Suppressor macrophage treated with lipopolysaccharide for 1 hour (primary cell): ENCODE measurements around the gene TSNAXIP1.
A peak's percentile ranks its signal among the peaks of the same experiment; 100 is the strongest.

Source experiments
- DNase-seq, 3 donors: peaks; one replicate each; pipeline ENCODE4 v3.0.0-alpha.2; 2020 to 2022

The TSNAXIP1 gene, protein sequence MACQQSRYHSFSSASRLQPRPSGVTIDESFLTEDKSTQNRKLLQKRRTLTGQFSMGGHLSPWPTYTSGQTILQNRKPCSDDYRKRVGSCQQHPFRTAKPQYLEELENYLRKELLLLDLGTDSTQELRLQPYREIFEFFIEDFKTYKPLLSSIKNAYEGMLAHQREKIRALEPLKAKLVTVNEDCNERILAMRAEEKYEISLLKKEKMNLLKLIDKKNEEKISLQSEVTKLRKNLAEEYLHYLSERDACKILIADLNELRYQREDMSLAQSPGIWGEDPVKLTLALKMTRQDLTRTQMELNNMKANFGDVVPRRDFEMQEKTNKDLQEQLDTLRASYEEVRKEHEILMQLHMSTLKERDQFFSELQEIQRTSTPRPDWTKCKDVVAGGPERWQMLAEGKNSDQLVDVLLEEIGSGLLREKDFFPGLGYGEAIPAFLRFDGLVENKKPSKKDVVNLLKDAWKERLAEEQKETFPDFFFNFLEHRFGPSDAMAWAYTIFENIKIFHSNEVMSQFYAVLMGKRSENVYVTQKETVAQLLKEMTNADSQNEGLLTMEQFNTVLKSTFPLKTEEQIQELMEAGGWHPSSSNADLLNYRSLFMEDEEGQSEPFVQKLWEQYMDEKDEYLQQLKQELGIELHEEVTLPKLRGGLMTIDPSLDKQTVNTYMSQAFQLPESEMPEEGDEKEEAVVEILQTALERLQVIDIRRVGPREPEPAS

GRCh38 chr16:67806428-67807147, at the start of gene TSNAXIP1, which contains the start of gene RANBP10:
Gene TSNAXIP1, plus strand, starts transcription at chr16:67806889. Its CDS starts 261 bp downstream, at chr16:67807150.
Gene RANBP10, minus strand, starts transcription at chr16:67806560. Its CDS starts 24 bp downstream, at chr16:67806536.
- peak; percentile 99 for DNase-seq

DNA sequence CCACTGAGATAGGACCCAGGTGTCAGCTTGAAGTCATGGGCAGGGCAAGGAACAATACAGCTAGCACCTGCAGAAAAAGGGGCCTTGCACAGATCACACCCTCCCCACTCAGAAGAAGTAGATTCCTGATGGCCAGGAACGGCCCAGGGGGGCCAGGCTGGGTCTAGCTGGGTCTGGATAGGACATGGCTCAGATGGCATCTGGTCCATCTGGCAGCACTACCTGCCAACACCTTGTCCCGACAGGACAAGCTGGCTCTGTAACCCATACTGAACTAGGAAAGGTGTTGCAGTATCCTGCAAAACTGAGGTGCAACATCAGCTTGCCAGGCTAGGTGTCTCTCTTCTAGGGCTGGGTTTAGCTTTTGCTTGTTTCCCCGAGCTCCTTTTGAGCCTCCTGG, 48.7 kb upstream of the TSNAXIP1 start:
- DNase-seq: no peak

GRCh38 chr16:67758966-67759365, 47.7 kb upstream of the TSNAXIP1 start:
- no peak for DNase-seq

DNA sequence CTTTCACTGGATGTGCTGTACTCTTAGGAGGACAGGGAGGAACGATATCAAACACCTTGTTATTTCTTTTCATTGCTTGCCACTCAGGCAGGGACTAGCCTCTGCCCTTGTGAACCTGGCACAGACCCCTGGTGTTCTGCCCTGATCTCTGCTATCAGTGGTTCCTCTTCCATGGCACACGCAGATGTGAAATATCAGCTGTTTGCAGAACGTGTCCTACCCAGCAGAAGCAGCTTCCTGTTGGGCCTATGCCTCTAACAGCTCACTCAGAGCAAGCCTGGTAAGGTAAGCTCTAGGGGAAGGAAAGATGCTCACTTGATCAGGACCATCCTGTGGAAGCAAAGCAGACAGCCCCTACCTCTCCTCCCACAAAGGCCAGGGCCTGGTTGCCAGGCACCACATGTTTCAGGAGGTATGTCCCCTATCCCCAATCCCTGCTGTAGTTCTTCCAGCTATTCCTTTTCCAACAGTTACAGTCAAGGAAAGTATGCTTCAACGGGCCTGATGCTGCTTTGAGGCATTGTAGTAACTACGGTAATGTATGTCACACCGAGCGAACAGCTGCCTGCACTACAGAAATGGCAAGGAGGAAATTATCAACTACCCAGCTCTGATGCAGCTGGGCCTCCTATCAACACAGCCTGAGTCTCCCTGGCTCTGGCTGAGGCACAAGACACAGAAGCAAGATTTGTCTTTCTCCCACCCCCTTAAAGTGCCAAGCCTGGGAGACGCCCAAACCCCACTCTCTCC, 46.3 kb upstream of the TSNAXIP1 start:
- DNase-seq: no peak

DNA sequence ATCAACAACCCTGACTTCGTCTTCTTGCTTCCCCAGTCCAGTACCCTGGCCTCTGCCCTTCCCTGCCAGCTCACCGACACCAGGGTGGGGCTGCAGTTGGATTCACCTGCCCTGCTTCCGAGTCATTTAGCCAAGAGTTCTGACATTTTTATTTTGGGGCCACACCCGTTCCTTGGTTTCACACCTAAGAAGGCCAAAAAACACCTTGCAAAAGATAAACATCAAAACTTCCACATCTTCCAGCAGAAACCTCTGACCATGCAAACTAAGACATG, 45.8 kb upstream of the TSNAXIP1 start:
- DNase-seq: no peak

GRCh38 chr16:67761924-67762323, 44.8 kb upstream of the TSNAXIP1 start:
- no peak for DNase-seq

DNA sequence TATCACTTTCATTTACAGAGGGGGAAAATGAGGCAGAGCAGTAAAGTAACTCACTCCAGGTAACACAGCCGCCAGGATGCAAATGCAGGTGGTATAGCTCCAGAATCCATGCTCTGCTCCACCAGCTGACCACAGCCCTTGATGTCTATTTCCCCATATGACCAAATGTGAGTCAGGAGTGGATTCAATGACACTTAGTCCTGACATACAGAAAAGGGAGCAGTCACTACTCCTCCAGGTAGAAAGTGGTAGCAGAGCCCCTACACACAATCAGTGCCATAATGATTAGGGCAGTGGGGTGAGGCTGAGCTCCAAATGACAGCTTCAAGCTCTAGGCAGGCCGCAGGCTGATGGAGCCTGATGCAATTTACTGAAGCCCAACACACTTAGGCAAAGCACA, 44.3 kb upstream of the TSNAXIP1 start:
- no peak for DNase-seq

DNA sequence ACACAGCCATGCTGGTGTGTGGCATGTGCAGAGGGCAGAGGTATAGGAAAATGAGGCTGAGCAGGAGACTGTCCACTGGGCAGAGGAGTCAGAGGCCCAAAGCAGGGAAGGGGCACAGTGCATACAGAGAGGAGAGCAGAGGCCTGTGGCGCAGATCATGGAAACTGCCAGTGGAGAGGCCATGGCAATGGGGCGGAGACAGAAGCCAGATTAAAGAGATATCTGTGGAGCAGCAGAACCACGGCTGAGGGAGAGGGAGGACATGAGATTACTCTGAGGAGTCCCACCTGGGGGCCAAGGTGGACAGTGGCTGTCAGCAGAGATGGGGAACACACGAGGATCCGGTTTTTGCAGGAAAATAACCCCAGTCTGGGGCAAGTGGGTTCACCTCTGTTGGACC, 43.6 kb upstream of the TSNAXIP1 start:
- DNase-seq: no peak

DNA sequence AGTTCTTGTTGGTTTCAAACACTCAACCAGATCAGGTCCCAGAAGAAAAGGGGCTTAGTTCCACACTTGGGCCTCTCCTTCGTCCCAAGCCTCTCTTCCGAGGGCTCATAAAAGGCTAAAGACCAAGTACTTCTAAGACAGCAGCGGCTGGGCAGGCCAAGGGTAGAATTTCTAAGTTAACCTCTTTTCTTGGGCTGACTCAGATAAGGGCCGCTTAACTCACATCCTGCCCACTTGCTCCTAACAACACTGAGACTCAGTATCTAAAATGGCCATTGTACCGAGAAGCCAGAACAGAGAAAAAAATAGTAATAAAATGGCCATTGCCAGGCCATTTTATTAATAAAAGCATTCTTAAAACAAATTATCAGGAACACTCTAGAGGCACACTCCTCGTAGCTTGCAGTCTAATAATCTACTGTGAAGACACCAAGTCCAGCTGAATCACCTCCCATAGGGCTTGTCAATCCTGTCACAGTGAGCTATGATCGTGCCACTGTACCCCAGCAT, 42.5 kb upstream of the TSNAXIP1 start:
- DNase-seq: no peak

DNA sequence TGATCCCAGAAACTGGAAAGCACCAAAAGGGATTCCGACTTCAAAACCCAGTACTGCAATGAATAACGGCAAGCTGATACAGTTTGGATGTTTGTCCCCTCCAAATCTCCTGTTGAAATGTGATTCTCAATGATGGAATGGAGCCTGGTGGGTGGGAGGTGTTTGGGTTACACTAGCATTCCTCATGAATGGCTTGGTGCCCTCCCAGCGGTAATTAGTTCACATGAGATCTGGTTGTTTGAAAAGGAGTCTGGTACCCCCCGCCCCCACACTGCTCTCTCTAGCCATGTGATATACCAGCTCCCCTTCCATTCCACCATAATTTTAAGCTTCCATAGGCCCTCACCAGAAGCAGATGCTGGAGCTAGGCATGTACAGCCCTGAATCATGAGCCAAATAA, 40.4 kb upstream of the TSNAXIP1 start:
- DNase-seq: no peak

DNA sequence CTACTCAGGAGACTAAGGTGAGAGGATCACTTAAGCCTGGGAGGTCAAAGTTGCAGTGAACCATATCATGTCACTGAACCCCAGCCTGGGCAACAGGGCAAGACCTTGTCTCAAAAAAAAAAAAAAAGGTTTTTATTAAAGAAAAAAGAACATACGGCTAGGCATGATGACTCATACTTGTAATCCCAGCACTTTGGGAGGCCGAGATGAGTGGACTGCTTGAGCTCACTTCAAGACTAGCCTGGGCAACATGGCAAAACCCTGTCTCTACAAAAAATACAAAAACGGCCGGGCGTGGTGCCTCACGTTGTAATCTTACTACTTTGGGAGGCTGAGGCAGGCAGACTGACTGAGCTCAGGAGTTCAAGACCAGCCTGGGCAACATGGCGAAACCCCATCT, 38.7 kb upstream of the TSNAXIP1 start:
- DNase-seq: peak in 1 of 3 donors; percentile 7

- DNase-seq: no peak
These were observed 36.2 kb upstream of the TSNAXIP1 start for GRCh38 chr16:67770346-67770991.

- DNase-seq: peak in 2 of 3 donors; percentile 13 to 18
These were observed 33.6 kb upstream of the TSNAXIP1 start for GRCh38 chr16:67773099-67773498.

DNA sequence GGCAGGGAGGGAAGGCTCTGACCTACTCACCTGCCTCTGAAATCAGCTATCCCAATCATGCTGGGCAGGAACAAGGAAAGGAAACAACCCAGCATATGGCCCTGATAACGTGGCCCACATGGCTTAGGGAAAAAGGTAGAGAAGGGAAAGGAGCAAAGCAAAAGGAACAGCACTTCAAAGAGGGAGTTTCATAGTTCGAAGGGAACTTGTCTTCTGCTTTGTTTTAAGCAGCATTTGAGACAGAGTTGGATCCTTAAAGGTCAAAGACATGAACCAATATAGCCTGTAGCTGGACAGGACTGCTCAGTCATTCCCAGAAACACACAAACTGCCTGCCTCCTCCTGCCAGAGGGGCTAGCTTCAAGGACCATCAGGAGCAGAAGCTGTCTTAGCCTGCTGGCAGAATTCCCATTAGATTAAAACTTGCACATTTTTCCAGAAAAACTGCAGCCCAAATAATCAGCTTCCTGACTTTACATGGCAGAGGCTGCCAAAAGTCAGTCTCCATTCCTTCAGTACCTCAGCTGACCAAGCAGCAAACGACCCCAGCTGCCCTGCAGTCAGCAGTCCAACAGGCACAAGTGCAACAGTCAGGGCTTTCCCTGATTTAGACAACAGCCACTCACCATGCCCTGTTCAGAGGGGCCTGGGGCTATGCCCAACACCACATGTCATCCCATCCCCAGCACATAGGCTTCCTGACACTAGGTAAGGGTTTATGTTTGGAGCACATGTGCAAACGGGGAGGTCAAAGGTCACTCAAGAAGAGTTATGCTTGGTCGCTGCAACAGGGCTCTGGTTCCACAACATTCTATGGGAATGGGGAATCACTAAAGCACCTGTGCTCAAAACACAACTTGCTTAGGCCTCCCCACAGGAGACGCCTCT, 32.9 kb upstream of the TSNAXIP1 start:
- DNase-seq: no peak

GRCh38 chr16:67774457-67774853, 32.2 kb upstream of the TSNAXIP1 start:
- DNase-seq: no peak

GRCh38 chr16:67775273-67775672, 31.4 kb upstream of the TSNAXIP1 start:
- no peak for DNase-seq

- DNase-seq: no peak
These were observed 27.3 kb upstream of the TSNAXIP1 start for GRCh38 chr16:67779256-67780014.

DNA sequence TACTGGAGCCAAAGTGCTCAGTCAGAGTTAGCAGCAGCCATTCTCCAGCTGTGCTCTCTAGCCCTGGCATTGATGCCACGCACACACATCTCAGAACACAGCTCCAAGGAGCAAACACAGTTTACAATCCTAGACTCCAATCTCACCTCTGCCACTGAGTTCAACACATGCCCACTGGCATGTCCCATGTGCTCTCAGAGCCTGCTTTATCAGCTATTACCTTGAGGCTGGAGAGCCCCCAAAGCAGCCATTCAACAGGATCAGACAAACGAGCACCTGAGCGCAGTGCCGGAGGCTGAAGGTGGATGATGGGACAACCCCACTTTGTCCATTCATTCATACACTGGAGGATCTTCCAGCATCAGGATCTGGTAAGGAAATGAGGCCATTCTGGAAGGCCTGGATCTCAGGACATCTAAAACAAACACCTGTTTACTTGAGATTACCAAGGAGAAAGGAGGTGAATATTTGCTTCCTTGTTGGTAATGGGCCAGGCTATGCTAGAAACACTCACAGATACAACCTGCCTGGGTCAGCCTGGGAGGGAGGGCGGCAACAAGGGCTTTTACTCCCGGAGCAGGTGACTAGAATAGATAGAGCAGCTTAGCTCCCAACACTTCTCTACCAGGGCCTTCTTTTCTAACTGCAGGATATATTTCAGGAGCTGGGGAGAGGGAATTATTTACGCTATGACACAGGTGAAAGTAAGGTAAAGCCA, 25.7 kb upstream of the TSNAXIP1 start:
- no peak for DNase-seq

DNA sequence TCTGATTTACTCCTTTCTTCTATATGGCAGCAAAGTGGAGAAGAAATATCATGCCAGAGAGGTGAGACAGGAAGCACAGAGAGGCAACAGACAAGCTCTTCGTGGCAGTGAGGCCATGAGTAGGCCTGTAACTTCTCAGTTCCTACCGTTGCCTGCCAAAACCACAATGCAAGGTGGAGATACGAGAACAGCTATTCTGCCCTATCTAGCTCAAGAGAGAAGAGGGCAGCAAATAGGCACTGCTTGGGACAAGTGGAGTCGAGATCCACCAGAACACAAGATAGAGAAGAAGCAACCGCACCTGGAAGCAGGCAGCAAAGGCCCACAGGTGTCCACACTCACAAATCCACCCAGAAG, 25.1 kb upstream of the TSNAXIP1 start:
- no peak for DNase-seq
